ENCODE data around the gene ARPC4.
A peak's percentile ranks its signal among the peaks of the same experiment; 100 is the strongest.
"Not testable (repeated sequence)": the region's sequence is repeated elsewhere in the genome, so short reads cannot be mapped to it uniquely, and the experiment has no call there.

Gene ARPC4

DNA sequence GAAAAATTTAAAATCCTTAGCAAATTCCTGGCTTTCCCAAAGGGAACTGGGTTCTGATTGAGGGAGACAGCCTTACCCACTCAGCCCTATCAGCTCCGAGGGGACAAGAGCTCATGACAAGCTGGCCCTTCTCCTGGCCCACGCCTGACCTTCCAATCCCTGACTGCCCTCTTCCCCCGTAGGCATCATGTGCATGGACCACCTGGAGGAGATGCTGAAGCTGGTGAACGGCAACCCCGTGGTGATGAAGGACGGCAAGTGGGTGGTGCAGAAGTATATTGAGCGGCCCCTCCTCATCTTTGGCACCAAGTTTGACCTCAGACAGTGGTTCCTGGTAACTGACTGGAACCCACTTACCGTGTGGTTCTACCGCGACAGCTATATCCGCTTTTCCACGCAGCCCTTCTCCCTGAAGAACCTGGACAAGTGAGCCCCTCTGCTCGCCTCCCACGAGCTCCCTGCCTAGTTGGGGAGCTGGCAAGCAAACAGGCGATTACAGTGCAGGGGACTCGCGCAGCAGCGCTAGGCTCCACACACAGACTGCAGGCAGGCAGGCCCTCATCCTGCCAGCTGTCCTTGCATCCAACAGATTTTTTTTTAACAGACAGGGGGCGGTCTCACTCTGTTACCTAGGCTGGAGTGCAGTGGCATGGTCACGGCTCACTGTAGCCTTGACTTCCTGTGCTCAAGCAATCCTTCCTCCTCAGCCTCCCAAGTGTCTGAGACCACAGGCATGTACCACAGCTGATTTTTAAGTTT is 34.1 kb downstream of the ARPC4 start:
- no peak for DNase-seq

DNA sequence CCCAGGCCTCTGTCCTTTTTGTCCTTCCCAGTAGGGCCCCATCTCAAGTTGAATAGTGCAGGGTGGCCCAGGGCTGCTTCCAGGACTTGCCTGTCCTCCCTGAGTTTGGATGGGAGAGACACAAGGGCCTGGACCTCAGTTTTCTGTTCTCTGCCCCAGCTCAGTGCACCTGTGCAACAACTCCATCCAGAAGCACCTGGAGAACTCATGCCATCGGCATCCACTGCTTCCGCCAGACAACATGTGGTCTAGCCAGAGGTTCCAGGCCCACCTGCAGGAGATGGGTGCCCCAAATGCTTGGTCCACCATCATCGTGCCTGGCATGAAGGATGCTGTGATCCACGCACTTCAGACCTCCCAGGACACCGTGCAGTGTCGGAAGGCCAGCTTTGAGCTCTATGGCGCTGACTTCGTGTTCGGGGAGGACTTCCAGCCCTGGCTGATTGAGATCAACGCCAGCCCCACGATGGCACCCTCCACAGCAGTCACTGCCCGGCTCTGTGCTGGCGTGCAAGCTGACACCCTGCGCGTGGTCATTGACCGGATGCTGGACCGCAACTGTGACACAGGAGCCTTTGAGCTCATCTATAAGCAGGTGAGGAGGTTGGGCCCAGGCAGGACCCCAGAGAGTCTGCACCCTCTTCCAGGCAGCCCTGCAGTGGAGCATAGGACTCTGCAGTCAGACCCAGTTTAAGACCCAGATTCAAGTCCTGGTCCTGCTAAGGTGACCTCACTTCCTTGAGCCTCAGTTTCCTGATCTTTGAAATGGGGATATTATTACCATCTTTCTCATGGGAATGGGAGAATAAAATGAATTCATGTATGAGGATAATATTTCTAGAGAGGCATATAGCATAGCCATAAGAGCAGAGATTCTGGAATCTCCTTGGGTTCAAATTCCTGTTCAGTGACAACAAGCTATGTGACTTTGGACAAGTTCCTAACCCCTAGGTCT is 36.2 kb downstream of the ARPC4 start:
- no peak for DNase-seq

DNA sequence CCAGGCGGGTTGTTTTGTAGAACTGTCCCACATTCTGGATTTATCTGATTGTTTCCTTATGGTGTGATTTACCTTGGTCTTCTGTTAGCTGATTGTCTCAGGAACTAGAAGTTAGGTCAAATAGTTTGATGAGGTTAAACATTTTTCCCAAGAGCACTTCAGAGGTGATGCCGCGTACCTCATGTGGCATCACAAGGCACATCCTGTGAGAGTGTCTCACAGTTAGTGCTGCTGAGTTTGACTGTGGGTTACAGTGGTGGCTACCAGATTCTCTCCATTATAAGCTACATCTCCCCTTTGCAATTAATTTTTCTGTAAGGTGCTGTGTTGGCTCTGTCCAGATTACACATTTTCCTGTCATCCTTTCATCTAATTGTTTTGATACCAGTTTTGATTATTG is 38.4 kb downstream of the ARPC4 start:
- no peak for DNase-seq

DNA sequence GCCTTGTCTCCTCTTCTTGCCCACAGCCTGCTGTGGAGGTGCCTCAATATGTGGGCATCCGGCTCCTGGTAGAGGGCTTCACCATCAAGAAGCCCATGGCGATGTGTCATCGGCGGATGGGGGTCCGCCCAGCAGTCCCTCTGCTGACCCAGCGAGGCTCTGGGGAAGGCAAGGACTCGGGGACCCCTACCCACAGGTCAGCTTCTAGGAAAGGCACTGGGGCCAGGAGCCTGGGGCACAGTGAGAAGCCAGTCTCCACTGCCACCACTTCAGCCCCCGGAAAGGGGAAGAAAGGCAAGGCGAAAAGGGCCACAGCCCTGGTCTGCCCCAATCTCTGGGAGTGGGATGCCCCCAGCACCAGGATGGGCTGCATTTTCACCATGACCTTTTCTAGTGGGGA is 40.2 kb downstream of the ARPC4 start:
- no peak for DNase-seq

GRCh38 chr3:9834520-9835380 is 41.9 kb downstream of the ARPC4 start:
- no peak for DNase-seq

DNA sequence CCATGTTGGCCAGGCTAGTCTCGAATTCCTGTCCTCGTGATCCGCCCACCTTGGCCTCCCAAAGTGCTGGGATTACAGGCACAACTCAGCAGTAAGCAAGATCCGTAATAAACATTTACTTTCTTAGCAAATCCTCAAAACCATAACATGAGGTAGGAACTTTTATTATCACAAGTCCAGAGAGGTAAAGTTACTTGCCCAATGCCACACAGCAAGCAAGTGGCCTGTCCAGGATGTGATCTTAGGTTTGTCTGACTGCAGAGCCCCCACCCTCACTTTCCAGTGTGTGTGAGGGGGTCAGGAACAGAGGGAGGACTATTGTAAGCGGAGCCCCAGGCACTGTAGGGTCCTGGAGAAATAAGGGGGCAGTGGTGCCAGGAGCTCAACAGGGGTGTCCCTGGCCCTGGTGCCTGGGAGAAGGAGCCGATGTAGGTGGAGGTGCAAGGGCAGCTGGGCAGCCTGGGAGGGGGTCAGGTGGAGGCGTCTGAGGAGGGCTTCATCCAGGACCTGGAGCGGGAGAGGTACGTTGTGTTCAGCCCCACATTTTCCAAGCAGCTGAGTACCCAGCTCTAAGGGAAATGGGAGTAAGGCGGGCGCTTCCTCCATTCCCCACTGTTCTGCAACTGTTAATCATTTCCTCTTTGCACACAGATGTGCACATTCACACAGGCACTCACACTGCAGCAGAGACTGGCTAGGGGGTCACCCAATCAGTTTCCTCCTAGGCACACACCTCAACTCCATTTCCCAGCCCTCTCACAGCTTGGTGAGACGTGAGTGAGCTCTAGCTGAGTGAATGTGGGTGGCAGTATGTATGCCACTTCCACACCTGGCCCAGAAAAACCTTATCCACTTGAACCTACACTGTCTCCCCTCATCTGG is 45.1 kb downstream of the ARPC4 start:
- DNase-seq: no peak

DNA sequence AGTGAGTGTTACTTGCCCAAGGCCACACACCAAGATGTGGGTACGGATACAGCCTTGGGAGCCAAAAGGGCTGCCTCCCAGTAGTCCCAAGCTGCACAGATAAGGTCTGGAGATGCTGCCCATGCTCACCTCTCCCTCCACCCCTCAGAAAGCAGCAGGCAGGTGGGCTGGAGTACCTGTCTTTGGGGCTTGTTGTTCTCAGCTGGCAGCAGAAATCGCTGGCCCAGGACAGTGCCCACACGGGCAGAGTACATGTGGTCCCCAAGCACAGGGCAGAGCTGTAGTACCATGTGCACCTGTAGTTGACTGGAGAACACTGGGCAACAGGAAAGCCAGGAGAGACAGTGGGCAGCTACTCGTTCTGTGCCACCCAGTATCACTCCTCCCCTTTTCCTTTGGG is 46.0 kb downstream of the ARPC4 start:
- DNase-seq: no peak

DNA sequence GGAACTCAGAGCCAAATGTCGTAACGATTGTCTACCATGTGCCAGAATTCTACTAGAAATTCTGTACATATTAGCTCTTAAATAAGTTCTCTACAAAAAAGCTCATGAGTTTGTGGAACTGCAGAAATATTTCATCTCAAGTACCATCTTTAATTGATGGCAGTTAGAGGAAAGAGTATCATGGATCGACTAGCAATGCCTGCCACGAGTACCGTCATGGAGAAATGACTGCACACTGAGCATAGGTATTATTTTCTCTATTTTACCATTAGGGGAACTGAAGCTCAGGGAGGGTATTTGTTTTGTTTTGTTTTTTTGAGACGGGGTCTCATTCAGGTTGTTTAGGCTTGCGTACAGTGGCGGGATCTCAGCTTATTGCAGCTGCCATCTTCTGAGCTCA is 48.1 kb downstream of the ARPC4 start:
- DNase-seq: no peak

- peak; percentile 67 for DNase-seq
These were observed 51.0 kb downstream of the ARPC4 start, which contains the start of gene RPUSD3 for GRCh38 chr3:9843715-9844438. Gene RPUSD3, minus strand, starts transcription at chr3:9844008. Its CDS starts 18 bp downstream, at chr3:9843990.

GRCh38 chr3:9846231-9846630 is 53.3 kb downstream of the ARPC4 start:
- no peak for DNase-seq

- DNase-seq: no peak
These were observed 54.1 kb downstream of the ARPC4 start for GRCh38 chr3:9846931-9847488.

DNA sequence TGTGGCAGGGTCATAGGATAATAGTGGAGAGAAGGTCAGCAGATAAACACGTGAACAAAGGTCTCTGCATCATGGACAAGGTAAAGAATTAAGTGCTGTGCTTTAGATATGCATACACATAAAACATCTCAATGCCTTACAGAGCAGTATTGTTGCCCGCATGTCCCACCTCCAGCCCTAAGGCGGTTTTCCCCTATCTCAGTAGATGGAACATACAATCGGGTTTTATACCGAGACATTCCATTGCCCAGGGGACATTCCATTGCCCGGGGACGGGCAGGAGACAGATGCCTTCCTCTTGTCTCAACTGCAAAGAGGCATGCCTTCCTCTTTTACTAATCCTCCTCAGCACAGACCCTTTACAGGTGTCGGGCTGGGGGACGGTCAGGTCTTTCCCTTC is 55.0 kb downstream of the ARPC4 start:
- DNase-seq: not testable (repeated sequence)

GRCh38 chr3:9848860-9849259 is 56.0 kb downstream of the ARPC4 start:
- DNase-seq: not testable (repeated sequence)

GRCh38 chr3:9851383-9851782 is 58.5 kb downstream of the ARPC4 start:
- DNase-seq: not testable (repeated sequence)

DNA sequence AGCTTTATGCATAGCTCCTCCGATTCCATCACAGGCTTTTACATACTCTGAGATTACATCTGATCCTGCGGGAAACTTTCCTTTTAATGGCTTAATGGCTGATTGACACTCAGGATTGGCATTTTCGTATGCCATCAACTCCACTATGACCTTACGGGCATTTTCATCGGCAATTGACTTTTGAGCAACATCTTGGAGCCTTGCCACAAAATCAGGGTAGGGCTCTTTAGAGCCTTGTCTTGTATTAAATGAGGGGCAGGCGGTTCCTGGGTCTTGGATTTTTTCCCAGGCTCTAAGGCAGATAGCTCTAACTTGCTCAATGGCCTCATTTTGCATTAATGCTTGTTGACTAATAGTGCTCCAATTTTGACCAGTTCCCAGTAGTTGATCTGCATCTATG is 59.0 kb downstream of the ARPC4 start:
- DNase-seq: not testable (repeated sequence)

DNA sequence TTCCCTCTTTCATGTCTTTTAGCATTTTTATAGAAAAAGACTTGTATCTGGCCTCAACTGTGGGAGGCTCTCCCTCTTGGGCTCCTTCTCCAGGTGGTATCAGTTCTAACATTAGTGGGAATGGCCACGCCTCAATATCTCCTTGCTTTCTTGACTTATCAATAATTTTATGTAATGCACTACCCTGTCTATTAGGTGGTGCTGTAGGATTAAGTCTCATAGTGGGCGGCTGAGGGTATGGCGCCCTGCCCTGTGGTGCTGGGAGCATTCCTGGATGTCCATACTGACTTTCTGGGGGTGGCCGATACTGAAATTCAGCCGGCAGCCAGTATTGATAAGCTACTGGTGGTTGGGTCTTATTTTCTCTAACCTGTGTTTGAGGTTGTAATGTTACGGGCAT is 59.6 kb downstream of the ARPC4 start:
- no peak for DNase-seq

DNA sequence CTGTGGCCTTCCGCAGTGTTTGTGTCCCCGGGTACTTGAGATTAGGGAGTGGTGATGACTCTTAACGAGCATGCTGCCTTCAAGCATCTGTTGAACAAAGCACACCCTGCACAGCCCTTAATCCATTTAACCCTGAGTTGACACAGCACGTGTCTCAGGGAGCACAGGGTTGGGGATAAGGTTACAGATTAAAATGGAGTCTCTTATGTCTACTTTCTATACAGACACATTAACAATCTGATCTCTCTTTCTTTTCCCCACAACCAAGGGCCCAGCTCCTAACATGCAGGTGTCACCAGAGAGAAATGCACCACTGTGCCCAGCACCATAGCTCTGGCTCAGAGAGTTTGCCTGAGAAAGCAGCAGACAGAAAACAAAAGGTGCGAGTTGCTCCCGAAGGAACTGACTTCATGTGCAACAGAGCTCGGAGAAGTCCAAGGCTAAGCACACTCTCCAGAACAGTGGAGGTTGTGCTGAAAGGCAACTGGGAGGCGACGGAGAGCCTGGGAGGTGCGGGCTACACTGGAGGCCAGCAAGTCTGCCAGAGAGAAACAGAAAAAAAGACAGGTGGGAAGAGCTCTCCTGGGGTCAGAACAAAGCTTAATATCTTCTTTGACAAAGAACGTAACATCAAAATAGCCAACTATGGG is 61.5 kb downstream of the ARPC4 start:
- DNase-seq: peak; percentile 3

DNA sequence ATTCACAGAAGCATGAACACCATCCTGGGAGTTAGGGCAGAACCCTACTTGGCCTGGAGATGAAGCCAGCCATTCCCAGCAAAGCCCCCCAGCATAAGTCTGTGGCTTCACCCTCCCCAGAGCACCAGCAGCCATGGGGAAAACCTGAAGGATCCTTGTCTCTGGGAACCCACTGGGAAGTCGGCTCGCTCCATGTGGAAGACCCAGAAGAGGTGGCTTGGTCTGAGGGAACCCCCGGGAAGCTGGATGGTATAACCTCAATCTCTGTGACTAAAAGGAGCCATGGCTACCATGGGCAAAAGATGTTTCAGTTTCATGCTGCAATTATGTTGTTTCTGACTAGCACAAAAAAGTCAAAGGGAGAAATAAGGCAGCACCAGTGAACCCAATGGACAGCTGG is 62.7 kb downstream of the ARPC4 start:
- no peak for DNase-seq

Data from DMS153 (cell line).